Mammary epithelial cell (primary cell): Measurements from ENCODE around the gene MESP1.

ENCODE experiments used
- CTCF ChIP-seq, 2 donors: IDR thresholded peaks in 1 of 2; conservative IDR thresholded peaks in 1 of 2; 2 replicates each; pipeline ENCODE4 v1.5.1; 2011 to 2012; ENCODE audit warnings: inconsistent platforms in 2 of 2, low read length in 2 of 2, mild to moderate bottlenecking in 2 of 2, control low read depth in 1 of 2, low read depth in 1 of 2; ENCODE audit not compliant: insufficient read depth in 1 of 2; ENCODE audit errors: extremely low read depth in 1 of 2
- EZH2 ChIP-seq: IDR thresholded peaks from 2 replicates; pipeline ENCODE4 v1.6.1; 2012; ENCODE audit warnings: low read length, inconsistent platforms, borderline replicate concordance

- no peak for TF ChIP-seq CTCF (conservative IDR thresholded peaks at IDR 0.05 in 1 of 2, IDR thresholded peaks at IDR 0.05 in 1 of 2; ENCODE audit: extremely low read depth in 1 of 2, insufficient read depth in 1 of 2, low read depth in 1 of 2, low read length in 2 of 2)
- no peak for TF ChIP-seq EZH2
These were observed 5.9 kb downstream of the MESP1 start for GRCh38 chr15:89745131-89745530.
